GM12872 (cell line): ENCODE data around the gene CCDC63.

ENCODE experiments used
- CTCF ChIP-seq: IDR thresholded peaks from 3 replicates; pipeline ENCODE4 v1.5.1; 2011; ENCODE audit warnings: low read depth, mild to moderate bottlenecking, low read length, moderate library complexity; ENCODE audit not compliant: insufficient read depth

Gene CCDC63

DNA sequence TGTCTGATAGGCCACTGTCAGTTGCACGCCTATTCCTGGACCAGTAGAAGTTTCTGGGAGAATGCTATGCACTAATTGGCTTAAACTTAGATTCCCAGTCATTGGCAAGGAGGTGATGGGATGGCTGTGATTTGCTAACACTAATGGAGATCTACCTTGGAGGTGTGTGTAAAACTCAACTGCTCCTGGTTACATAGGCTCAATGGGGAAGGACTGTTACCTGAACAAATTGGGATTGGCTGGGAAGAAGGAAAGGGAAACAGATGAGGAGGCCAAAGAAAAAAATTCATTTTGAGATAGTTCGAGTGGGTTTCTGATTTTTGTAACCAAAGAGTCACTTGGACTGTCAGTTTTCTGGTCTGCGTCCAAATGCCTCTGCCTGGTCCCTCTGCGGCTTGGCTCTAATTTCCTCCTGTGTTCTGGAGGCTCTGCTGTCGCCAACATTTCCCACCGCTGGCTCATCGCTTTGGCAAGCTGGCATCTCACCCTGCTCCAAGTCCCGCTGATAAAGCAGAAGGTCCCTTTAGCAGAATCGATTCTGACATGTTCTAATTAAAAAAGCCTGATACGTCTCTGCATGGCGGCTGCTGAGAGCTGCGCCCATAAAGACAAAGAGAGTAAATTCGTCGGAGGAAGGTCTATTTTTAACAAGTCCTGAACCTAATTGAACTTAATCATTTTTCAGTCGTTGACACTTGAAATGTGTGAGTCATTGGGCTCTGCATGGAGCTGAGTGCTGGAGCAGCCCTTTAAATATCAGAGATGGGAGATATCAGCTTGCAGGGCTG is 2.0 kb upstream of the CCDC63 start:
- TF ChIP-seq CTCF = no peak

- no peak for TF ChIP-seq CTCF
Measured at GRCh38 chr12:110845339-110845682, 1.5 kb upstream of the CCDC63 start.

DNA sequence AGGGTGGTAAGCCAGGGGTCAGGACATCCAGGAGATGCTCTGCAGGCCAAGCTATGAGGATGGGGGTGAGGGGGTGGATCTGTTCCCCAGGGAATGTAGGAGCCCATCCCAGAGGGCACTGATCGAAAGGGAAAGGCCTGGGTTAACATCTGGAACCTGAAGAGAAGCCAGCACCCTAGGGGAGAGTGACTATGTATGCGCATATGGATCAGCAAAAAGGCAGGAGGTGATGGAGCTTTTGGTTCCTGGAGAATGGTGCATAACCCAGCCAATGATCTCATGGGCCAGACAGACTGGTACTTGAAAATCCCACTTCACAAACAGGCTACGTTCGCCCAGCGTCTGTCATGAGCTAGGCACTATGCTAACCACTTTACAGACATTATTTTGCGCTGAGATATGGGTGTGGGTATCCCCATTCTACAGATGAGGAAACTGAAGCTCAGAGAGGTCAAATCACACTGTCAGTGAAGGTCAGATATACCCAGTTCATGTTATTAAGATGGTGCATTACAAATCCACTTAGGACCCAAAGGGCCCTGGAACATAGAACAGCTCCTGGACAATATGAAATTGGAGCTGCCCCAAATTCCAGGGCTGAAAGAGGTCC is 1.6 kb downstream of the CCDC63 start:
- no peak for TF ChIP-seq CTCF

DNA sequence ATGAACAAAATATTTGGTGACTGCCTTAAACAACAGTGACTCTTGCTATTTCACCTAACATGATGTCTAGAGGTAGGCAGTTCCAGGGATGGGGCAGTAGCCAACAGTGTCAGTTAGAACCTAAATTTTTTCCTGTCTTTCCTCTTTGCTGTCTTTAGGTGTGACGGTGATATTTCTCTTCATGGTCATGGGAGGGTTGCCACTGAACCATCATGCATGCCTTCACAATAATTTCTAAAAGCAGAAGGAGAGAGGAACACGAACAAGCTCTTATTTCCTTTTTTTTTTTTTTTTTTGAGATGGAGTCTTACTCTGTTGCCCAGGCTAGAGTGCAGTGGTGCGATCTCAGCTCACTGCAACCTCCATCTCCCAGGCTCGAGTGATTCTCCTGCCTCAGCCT is 2.4 kb downstream of the CCDC63 start:
- TF ChIP-seq CTCF = no peak

- TF ChIP-seq CTCF = no peak
Measured at GRCh38 chr12:110849748-110850403, 3.1 kb downstream of the CCDC63 start.

DNA sequence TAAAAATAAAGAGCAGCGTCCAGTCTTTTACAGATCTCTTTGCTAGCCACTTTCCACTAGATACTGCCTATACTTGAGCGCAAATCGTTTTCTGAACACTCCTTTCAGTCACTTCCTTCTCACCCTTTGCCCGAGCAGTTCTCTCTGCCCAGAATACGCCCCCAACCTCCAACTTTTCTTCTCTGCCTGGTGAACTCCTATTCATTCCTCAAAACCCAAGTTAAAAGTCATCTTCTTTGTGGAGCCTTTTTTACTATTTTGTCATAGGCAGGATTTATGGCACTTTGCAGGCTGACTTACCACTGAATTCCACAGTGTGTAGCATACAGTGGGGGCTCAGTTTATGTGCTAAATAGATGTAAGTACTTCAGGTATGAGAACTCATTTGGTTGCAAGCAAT is 4.0 kb downstream of the CCDC63 start:
- TF ChIP-seq CTCF = no peak

GRCh38 chr12:110853836-110854235 is 7.0 kb downstream of the CCDC63 start:
- no peak for TF ChIP-seq CTCF
